ENCODE results near the gene ID1. TPM values are rescaled to one million over a fixed set of nuclear protein-coding genes. Genes with fewer than 3 reads are reported as not detected.

Gene ID1
- total and polyA plus RNA-seq, 2 of the 13 experiments (the other 11 are each of a cell fraction or from before 2014, with no cell fraction given) = 320 to 419 TPM

DNA sequence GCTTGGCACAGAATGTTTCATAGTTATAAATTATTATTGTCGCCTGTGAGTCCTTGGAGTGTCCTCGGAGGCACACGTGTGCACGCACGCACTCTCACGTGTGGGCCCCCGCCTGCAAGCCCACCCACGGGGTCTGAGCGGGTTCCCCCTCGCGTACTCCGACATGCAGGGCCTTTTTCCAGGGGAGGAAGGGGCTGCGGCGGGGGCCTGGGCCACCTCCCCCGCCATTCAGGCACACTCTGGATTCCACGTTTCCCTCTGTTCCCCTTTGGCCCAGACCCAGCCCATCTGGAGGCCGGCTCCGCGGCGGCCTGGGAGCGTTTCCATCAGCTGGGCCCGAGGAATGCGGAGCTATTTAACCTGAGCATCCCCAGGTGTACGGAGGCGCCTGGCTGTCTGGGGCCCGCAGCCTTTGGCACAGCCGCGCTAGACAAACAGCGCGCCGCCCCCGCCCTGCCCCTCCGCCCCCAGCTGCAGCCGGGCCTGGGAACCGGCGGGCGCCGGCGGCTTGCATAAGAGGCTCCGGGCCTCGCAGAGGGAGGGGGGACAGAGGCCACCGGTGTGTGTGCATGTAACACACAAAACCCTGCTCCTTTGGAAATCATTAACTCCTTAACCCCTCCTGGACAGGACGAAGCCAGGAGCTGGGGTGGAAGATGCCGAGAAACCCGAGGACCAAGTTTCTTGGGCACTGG, 3.3 kb downstream of the ID1 start (continued):
- TF ChIP-seq, protein P1, sequence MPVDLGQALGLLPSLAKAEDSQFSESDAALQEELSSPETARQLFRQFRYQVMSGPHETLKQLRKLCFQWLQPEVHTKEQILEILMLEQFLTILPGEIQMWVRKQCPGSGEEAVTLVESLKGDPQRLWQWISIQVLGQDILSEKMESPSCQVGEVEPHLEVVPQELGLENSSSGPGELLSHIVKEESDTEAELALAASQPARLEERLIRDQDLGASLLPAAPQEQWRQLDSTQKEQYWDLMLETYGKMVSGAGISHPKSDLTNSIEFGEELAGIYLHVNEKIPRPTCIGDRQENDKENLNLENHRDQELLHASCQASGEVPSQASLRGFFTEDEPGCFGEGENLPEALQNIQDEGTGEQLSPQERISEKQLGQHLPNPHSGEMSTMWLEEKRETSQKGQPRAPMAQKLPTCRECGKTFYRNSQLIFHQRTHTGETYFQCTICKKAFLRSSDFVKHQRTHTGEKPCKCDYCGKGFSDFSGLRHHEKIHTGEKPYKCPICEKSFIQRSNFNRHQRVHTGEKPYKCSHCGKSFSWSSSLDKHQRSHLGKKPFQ (CRISPR knock-in tag; IDR thresholded peaks at IDR 0.05; ENCODE audit: insufficient replicate concordance) = no peak
- peak; percentile 88 for TF ChIP-seq ZNF816 (CRISPR knock-in tag; IDR thresholded peaks at IDR 0.05; ENCODE audit: borderline replicate concordance)
- peak; percentile 99 for TF ChIP-seq ZNF878 (CRISPR knock-in tag; IDR thresholded peaks at IDR 0.05)
- TF ChIP-seq, protein P2, sequence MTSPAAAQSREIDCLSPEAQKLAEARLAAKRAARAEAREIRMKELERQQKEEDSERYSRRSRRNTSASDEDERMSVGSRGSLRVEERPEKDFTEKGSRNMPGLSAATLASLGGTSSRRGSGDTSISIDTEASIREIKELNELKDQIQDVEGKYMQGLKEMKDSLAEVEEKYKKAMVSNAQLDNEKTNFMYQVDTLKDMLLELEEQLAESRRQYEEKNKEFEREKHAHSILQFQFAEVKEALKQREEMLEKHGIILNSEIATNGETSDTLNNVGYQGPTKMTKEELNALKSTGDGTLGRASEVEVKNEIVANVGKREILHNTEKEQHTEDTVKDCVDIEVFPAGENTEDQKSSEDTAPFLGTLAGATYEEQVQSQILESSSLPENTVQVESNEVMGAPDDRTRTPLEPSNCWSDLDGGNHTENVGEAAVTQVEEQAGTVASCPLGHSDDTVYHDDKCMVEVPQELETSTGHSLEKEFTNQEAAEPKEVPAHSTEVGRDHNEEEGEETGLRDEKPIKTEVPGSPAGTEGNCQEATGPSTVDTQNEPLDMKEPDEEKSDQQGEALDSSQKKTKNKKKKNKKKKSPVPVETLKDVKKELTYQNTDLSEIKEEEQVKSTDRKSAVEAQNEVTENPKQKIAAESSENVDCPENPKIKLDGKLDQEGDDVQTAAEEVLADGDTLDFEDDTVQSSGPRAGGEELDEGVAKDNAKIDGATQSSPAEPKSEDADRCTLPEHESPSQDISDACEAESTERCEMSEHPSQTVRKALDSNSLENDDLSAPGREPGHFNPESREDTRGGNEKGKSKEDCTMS (CRISPR knock-in tag; conservative IDR thresholded peaks at IDR 0.05) = peak; percentile 70; the same call in 1 of the 2 replicates
- peak; percentile 98 for TF ChIP-seq ZSCAN21 (CRISPR knock-in tag; IDR thresholded peaks at IDR 0.05; ENCODE audit: borderline replicate concordance)
- TF ChIP-seq, protein P3, sequence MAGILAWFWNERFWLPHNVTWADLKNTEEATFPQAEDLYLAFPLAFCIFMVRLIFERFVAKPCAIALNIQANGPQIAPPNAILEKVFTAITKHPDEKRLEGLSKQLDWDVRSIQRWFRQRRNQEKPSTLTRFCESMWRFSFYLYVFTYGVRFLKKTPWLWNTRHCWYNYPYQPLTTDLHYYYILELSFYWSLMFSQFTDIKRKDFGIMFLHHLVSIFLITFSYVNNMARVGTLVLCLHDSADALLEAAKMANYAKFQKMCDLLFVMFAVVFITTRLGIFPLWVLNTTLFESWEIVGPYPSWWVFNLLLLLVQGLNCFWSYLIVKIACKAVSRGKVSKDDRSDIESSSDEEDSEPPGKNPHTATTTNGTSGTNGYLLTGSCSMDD (CRISPR knock-in tag; IDR thresholded peaks at IDR 0.05) = no peak
- TF ChIP-seq FOXJ3 (CRISPR knock-in tag; IDR thresholded peaks at IDR 0.05; ENCODE audit: borderline replicate concordance) = peak; percentile 89
- TF ChIP-seq HIVEP1 (CRISPR knock-in tag; IDR thresholded peaks at IDR 0.05) = peak; percentile 100
- peak; percentile 83; the same call in 1 of the 2 replicates for TF ChIP-seq ZFP37 (CRISPR knock-in tag; IDR thresholded peaks at IDR 0.05; ENCODE audit: borderline replicate concordance)
- TF ChIP-seq, protein P4, sequence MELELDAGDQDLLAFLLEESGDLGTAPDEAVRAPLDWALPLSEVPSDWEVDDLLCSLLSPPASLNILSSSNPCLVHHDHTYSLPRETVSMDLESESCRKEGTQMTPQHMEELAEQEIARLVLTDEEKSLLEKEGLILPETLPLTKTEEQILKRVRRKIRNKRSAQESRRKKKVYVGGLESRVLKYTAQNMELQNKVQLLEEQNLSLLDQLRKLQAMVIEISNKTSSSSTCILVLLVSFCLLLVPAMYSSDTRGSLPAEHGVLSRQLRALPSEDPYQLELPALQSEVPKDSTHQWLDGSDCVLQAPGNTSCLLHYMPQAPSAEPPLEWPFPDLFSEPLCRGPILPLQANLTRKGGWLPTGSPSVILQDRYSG (CRISPR knock-in tag; IDR thresholded peaks at IDR 0.05) = peak; percentile 55; the same call in 1 of the 2 replicates
- peak; percentile 93; the same call in 1 of the 2 replicates for TF ChIP-seq ZNF431 (CRISPR knock-in tag; IDR thresholded peaks at IDR 0.05; ENCODE audit: borderline replicate concordance, low read depth)
- peak; percentile 99 for TF ChIP-seq KLF12 (CRISPR knock-in tag; IDR thresholded peaks at IDR 0.05; ENCODE audit: borderline replicate concordance)
- TF ChIP-seq, protein P5, sequence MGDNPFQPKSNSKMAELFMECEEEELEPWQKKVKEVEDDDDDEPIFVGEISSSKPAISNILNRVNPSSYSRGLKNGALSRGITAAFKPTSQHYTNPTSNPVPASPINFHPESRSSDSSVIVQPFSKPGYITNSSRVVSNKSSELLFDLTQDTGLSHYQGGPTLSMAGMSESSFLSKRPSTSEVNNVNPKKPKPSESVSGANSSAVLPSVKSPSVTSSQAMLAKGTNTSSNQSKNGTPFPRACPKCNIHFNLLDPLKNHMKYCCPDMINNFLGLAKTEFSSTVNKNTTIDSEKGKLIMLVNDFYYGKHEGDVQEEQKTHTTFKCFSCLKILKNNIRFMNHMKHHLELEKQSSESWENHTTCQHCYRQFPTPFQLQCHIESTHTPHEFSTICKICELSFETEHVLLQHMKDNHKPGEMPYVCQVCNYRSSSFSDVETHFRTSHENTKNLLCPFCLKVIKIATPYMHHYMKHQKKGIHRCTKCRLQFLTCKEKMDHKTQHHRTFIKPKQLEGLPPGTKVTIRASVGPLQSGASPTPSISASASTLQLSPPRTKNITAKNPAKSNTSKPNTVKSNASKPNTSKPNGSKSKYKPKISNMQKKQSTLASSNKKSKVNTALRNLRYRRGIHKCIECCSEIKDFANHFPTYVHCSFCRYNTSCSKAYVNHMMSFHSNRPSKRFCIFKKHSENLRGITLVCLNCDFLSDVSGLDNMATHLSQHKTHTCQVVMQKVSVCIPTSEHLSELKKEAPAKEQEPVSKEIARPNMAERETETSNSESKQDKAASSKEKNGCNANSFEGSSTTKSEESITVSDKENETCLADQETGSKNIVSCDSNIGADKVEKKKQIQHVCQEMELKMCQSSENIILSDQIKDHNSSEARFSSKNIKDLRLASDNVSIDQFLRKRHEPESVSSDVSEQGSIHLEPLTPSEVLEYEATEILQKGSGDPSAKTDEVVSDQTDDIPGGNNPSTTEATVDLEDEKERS (CRISPR knock-in tag; IDR thresholded peaks at IDR 0.05) = peak; percentile 89; the same call in 1 of the 2 replicates
- TF ChIP-seq ZNF101 (CRISPR knock-in tag; IDR thresholded peaks at IDR 0.05; ENCODE audit: borderline replicate concordance, low read depth) = peak; percentile 96; the same call in 1 of the 2 replicates
- peak; percentile 89; the same call in 1 of the 2 replicates for TF ChIP-seq ZNF256 (CRISPR knock-in tag; conservative IDR thresholded peaks at IDR 0.05)
- peak; percentile 99 for TF ChIP-seq ZNF605 (CRISPR knock-in tag; IDR thresholded peaks at IDR 0.05)
- peak; percentile 99 for TF ChIP-seq ARNTL (CRISPR knock-in tag; IDR thresholded peaks at IDR 0.05)

Measured in HepG2 (cell line).